Colon (tissue), 2 donors: ENCODE data around the gene CHST13.

Source experiments
- FAIRE-seq: peaks from 2 replicates; lab custom pipeline; 2012; peaks lifted over from hg19 to GRCh38; lab: Jason Lieb, UNC
- donor health status: control.
- donor health status: control.

CHST13 gene

DNA sequence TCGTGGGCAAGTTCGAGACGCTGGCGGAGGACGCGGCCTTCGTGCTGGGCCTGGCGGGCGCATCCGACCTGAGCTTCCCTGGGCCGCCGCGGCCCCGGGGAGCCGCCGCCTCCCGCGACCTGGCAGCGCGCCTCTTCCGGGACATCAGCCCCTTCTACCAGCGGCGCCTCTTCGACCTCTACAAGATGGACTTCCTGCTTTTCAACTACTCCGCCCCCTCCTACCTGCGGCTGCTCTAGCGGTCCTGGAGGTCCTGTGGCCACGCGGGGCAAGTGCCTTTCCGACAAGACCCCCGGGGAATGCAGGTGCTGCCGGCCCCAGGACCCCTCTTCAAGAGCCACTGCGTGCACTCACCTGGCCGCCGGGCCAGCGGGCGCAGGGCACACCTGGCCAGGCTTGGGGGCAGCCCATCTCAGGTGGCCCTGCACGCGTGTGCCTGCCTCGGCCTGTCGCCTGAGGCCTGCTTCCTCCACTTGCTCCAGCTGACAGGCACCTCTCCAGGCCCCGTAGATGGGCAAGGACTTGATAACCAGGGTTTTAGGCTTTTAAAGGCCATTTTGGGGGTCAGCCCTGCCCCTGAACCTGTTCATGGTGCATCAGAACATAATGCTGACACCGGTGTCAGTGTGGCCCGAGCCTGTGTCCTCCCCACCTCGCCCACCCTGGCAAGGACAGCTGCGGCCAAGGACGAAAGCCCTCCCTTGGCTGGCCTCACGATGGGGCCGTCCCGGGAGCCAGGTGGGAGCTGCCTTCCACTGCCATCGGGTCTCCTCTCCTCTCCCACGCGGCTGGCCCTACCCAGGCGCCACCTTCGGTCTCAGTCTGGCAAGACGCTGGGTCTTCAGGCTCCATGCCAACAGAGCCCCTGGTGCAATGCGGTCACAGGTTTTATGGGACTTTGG is 18.6 kb downstream of the CHST13 start:
- FAIRE-seq, result no peak

- FAIRE-seq, result no peak
Observed at GRCh38 chr3:126543457-126544061, 19.6 kb downstream of the CHST13 start.

DNA sequence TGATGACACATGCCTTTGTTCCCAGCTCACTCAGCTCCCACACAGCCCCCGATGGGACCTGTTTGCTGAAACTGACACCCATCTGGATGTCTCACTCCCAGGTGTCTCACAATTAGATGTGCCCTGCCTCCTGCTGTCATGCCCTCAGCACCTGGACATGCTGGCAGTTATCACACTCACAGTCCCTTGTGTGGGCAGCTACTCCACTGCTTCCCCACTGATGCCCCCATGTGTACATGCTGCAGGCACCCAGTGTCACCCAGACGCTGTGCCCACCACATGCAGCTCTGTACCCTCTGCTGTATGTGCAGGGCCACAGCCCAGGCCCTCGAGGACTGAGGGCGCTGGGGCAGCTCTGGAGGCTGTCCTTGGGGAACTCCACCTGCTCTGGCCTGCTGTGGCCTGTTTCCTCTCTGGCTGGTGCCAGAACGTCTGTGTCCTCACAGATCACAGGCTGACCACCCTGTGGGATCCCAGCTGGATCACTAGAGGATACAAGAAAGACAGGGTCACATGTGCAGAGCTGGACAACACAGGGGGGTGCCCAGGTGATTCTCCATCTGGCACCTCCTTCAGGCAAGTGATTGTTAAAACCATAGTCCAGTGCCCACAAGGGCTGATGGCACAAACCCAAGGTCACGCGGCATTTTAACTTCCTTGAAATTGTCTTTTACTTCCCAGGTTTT is 20.8 kb downstream of the CHST13 start:
- FAIRE-seq, result no peak

- no peak for FAIRE-seq
Observed at GRCh38 chr3:126545544-126545943, 21.6 kb downstream of the CHST13 start.

- no peak for FAIRE-seq
Observed at GRCh38 chr3:126546013-126546412, 22.1 kb downstream of the CHST13 start.

- no peak for FAIRE-seq
Observed at GRCh38 chr3:126546549-126547239, 22.7 kb downstream of the CHST13 start.

- FAIRE-seq, result no peak
Observed at GRCh38 chr3:126547721-126548120, 23.8 kb downstream of the CHST13 start.

- no peak for FAIRE-seq
Observed at GRCh38 chr3:126548556-126549466, 24.9 kb downstream of the CHST13 start.

DNA sequence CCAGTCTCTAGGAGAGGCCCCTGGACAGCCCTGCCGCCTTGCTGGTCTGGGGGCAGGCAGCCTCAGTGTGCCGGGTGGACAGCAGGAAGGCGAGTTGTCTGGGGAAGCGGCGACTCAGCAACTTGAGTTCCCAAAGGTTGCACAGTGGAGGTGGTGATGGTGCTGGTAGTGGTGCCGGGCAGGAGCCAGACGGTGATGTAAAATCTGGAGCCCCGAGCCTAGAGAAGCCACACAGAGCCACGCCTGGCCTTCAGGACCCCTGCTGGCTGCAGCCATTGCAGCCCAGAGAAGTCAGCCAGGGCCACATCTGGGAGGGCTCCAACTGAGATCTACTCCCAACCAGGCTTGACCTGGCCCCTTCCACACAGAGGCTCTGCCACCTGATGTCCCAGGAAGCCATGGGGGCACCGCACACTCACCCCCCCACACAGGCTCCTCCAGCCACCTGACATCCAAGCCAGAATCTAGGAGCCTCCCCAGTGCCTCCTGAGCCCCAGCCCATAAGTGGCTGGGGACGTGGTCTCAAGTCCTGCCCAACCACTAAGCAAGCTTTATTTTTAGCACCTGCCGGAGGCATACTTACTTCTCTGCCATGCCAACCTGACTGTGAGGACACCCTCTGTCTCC is 26.0 kb downstream of the CHST13 start:
- no peak for FAIRE-seq

DNA sequence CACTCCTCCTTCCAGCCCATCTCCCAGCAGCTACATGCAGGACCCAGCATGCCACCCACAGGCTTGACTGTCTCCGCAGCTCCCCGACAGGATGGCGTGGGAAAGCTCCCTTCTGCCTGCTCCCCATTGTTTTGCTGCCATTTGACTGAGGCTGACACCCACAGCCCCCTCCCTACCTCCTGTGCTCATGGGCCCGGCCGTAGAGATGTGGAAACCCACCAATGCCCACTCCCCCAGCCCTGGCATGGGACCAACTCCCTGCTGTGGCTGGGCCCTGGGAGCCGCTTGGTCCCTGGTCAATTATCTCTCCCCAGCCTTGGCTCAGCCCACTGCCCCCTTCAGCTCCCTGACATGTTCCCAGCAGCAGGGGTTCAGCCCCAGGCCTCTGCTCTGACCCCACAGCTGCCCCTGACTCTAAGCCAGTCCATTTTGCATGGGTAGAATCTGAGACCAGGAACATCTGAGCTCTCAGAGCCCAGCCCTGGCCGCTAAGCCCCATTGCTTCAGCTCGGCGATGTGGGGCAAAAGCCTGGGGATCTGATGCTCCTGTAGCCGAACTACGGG is 26.6 kb downstream of the CHST13 start:
- no peak for FAIRE-seq

GRCh38 chr3:126551121-126551838 is 27.3 kb downstream of the CHST13 start:
- FAIRE-seq, result no peak

DNA sequence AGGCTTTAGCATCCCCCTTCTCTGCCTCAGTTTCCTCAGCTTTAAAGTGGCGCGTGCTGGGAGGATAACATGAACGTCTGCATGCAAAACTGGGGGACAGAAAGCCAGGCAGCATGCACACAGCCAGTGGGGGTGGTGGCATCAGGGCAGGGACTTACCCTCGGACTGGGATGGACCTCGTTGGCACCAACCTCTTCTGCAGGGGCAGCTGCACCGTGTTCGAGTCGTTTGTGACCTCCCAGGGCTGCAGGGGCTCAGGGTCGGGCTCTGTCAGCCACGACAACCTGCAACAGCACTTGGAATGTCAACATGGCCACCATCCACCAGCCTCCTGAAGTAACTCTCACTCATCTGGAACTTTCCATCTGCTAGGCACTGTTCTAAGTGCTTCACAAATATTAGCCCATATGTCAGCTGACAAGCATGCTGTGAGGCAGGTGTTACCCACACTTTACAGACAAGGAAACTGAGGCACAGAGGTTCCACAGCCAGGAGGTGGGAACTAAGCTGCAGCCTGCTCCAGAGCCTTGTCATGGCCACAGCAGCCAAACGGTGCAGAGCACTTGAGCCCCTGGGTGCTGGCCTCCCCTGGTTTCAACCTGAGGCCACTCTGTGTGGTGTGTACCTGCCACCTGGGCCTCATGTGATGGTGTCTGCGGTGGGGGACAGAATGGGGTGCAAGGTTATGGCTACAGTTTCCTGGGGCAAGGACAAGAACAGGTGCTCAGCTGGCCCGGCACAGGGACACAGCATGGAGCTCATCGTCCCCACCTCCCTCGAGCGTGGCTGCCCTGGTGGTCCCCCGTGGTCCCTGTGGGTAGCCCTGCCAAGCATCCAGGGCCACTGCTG is 28.1 kb downstream of the CHST13 start:
- FAIRE-seq, result no peak

DNA sequence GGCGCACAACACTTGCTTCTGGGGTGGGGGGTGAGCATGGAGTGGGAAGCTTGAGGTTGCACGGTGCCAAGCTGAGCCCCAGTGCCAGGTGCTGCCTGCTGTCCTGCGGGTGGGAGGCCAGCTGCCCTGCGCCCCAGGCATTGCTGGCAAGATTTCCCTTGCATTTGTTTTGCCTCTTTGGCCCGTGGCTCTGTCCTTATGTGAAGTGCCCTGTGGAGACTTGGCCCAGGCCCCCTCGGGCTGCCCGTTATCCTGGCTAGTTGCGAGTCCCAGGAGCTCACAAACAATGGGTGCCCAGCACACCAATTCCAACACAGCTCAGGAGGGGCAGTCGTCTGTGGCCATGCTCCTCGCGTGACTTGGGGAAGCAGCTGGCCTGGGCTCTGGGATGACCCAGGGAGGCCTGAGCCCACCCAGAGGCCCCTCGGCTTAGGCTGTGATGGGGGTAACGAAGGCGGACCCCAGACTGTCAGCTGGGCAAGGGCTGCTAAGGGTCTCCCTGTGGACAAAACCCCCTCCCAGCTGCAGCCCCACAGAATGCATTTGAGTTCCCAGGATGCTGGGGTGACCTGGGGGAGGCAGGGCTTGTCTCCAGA is 28.8 kb downstream of the CHST13 start:
- FAIRE-seq, result no peak

DNA sequence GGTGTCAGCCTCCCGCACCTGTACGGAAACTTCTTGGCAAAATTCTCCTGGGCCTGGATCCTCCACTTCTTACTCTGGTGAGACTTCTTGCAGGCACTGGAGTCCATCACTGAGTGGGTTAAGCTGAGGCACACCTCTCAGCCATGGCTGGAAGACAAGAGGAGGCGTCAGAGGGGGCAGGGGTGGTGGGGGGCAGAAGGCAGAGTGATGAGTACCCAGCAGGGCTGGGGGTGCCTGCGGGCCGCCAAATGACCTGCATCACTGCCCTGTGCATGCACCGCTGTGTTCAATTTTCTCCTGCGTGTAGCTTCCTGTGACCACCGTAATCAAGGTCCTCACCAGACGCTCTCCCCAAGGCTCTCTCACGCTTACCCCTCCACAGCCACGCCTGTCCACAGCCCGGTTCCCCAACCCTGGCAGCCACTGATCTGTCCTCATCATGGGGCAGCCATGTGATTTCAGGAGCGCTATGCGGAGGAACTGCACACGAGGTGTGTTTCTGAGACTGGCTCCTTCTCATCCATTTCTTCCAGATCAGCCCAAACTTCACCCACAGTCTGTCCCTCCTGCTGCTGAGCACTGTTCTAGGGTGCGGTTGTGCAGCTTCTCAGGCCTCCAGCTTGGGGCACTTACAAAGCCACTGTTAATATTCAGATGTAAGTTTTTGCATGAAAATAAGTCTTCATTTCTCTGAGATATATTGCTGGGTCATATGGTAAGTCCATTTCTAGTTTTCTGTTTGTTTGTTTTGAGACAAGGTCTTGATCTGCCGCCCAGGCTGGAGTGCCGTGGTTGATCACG is 29.5 kb downstream of the CHST13 start:
- no peak for FAIRE-seq

- no peak for FAIRE-seq
Observed at GRCh38 chr3:126554560-126555525, 30.9 kb downstream of the CHST13 start.
